PFSK-1 (cell line): Measurements from ENCODE around the gene TCF7L1.

ENCODE experiments used
- FOXP2 ChIP-seq: optimal IDR thresholded peaks from 2 replicates; pipeline ENCODE3; 2011; ENCODE audit warnings: borderline replicate concordance, control low read depth, inconsistent platforms; ENCODE audit not compliant: insufficient read depth; ENCODE audit errors: extremely low read length, extremely low read depth
- POLR2AphosphoS5 ChIP-seq: IDR thresholded peaks from 2 replicates; pipeline ENCODE4 v1.6.1; 2012; ENCODE audit warnings: low read depth, mild to moderate bottlenecking, control low read depth, low read length, moderate library complexity
- SIN3A ChIP-seq: IDR thresholded peaks from 2 replicates; pipeline ENCODE4 v1.6.1; 2012; ENCODE audit warnings: mild to moderate bottlenecking, low read length, moderate library complexity, borderline replicate concordance; ENCODE audit not compliant: insufficient read depth
- TAF1 ChIP-seq: IDR thresholded peaks from 2 replicates; pipeline ENCODE4 v1.6.1; 2012; ENCODE audit warnings: low read length, control low read depth, borderline replicate concordance; ENCODE audit not compliant: insufficient read depth
- TF ChIP-seq, protein P1 (sequence below), 2 experiments: IDR thresholded peaks; 2 replicates each; pipeline versions ENCODE4 v1.6.1 to v1.8.0; 2011 to 2012; ENCODE audit warnings: low read depth in 2 of 2, low read length in 2 of 2, control low read depth in 1 of 2, inconsistent platforms in 1 of 2, mild to moderate bottlenecking in 1 of 2, moderate library complexity in 1 of 2; ENCODE audit not compliant: insufficient read depth in 1 of 2

TCF7L1 gene

DNA sequence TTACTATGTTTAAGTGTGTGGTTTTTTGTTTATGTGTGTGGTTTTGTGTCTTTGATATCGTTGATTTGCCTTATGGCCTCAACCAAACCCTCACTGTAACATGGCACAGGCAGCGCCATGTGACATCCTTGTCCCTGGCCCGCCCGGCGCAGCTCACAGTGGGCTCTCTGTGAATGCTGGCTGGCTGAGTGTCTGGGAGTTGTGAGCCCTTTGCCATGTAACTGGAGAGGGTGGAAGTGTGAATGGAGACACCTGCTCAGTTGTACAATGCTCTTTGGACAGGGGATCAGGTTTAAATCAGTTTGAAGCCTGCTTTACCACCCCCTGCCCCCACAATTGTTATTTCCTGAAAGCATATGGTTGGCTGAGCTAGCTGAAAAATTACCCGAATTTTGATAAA lies 41.8 kb downstream of the TCF7L1 start:
- TF ChIP-seq TAF1 (no peak), POLR2AphosphoS5 (no peak), FOXP2 (no peak), SIN3A (no peak)
- TF ChIP-seq, protein P1, sequence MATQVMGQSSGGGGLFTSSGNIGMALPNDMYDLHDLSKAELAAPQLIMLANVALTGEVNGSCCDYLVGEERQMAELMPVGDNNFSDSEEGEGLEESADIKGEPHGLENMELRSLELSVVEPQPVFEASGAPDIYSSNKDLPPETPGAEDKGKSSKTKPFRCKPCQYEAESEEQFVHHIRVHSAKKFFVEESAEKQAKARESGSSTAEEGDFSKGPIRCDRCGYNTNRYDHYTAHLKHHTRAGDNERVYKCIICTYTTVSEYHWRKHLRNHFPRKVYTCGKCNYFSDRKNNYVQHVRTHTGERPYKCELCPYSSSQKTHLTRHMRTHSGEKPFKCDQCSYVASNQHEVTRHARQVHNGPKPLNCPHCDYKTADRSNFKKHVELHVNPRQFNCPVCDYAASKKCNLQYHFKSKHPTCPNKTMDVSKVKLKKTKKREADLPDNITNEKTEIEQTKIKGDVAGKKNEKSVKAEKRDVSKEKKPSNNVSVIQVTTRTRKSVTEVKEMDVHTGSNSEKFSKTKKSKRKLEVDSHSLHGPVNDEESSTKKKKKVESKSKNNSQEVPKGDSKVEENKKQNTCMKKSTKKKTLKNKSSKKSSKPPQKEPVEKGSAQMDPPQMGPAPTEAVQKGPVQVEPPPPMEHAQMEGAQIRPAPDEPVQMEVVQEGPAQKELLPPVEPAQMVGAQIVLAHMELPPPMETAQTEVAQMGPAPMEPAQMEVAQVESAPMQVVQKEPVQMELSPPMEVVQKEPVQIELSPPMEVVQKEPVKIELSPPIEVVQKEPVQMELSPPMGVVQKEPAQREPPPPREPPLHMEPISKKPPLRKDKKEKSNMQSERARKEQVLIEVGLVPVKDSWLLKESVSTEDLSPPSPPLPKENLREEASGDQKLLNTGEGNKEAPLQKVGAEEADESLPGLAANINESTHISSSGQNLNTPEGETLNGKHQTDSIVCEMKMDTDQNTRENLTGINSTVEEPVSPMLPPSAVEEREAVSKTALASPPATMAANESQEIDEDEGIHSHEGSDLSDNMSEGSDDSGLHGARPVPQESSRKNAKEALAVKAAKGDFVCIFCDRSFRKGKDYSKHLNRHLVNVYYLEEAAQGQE (IDR thresholded peaks at IDR 0.05; ENCODE audit: insufficient read depth in 1 of 2, low read depth in 2 of 2, low read length in 2 of 2), result no peak

DNA sequence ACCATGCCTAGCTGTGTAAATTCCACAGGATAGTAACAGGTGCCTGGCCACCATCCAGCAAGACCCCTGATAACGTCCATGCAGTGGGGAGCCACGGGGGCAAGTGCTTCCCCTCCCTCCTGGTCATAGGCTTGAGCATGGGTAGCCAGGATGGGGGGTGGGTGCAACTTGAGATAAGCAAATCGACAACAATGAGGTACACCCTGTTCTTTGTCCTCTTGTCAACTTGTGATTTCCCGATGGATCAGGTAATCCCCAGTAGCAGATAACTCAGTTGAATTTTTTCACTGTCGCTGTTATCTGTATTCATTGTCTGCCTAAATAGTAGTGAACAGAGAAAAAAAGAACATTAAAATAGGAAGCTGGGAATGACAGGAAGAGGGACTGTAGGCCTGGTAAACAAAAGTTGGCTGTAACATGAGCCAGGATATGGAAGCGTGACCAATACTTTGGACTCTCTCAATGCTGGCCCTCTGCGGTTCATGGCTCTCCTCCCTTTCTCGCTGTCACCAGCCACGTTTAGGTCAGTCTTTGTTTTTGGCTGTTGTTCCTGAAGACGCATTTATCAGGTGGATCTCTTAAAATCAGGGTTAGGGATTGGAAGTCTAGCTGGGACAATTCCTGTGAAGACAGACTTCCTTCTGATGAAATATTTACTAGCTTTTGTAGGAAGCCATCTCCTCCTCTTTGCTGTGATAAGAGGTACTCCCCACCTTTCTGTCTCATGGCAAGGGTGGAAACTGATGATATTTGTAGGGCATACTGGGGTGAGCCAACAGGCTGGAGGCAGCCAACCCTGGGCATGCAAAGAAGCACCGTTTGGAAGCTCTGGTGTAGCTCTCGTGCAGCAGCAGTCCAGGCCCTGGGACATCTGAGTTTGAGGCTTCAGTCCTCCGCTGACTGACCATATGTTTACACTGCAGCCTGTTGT lies 42.4 kb downstream of the TCF7L1 start:
- TF ChIP-seq, protein P1 (IDR thresholded peaks at IDR 0.05; ENCODE audit: insufficient read depth in 1 of 2, low read depth in 2 of 2, low read length in 2 of 2), result no peak; a peak in 1 of 4 replicates
- TF ChIP-seq FOXP2 (peak; percentile 97), POLR2AphosphoS5 (no peak), TAF1 (no peak), SIN3A (peak; percentile 63; the same call in 1 of the 2 replicates)

DNA sequence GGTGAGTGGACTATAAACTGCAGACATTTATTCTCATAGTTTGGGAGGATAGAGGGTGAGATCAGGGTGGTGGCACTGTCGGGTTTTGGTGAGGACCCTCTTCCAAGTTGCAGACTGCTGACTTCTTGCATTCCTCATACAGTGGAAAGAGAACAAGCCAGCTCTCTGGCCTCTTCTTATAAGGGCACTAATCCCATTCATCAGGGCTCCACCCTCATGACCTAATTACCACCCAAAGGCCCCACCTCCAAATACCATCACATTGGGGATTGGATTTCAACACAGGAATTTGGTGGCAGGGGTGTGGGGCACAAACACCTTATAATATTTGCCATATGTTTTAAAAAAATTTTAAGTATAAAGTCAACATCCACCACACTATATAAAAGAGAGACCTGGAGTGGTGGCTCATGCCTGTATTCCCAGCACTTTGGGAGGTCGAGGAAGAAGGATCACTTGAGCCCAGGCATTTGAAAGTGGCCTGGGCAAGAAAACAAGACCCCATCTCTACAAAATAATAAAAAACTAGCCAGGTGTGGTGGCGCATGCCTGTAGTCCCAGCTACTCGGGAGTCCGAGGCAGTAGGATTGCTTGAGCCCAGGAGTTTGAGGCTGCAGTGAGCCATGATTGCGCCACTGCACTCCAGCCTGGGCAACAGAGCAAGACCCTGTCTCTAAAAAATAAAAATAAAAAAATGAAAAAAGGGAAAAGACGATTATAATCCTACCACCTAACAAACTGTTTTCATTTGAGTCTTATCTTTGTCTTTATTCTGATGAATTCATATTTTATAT lies 44.0 kb downstream of the TCF7L1 start:
- TF ChIP-seq, protein P1 (IDR thresholded peaks at IDR 0.05; ENCODE audit: insufficient read depth in 1 of 2, low read depth in 2 of 2, low read length in 2 of 2), result no peak
- TF ChIP-seq SIN3A (no peak), POLR2AphosphoS5 (no peak), TAF1 (no peak), FOXP2 (no peak)

DNA sequence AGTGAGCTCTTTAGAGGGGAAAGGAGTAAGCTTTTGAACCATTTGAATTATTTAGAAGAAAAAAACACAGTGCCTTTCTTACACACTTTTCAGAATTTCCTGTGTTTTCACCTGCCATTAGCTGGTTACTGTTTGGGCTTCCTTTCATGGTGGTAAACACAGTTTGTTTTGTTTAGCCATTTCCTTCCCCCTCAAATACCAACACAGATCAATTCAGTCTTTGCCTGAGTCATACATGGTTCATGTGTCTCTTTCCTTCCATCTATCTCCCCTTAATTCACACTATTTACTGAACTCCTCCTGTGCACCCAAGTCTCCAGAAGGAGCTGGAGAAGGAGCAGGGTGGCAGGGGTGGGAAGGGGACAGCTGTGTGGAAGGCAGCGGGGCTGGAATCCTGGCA lies 45.0 kb downstream of the TCF7L1 start:
- TF ChIP-seq TAF1 (no peak), SIN3A (no peak), FOXP2 (no peak), POLR2AphosphoS5 (no peak)
- TF ChIP-seq, protein P1 (IDR thresholded peaks at IDR 0.05; ENCODE audit: insufficient read depth in 1 of 2, low read depth in 2 of 2, low read length in 2 of 2), result no peak
